ENCODE results near the gene ARL14. TPM values are rescaled to one million over a fixed set of nuclear protein-coding genes. Genes with fewer than 3 reads are reported as not detected.

ARL14 gene
- polyA plus RNA-seq, 1 donor (not counting 4 experiments of a cell fraction or from before 2014, with no cell fraction given): 1.6 TPM

- no peak overlapping the region for H2AFZ ChIP-seq (ENCODE audit: control insufficient read depth, low read length)
- FAIRE-seq: no peak
- no peak overlapping the region for H3K4me3 ChIP-seq (ENCODE audit: control insufficient read depth in 2 of 3, extremely low read depth in 1 of 3, insufficient read depth in 2 of 3, low read depth in 1 of 3, low read length in 3 of 3)
- no peak for TF ChIP-seq EZH2 (IDR thresholded peaks at IDR 0.05; ENCODE audit: low read length)
- no peak for TF ChIP-seq CTCF (optimal IDR thresholded peaks at IDR 0.05 in 1 of 3, IDR thresholded peaks at IDR 0.05 in 1 of 3, conservative IDR thresholded peaks at IDR 0.05 in 1 of 3; ENCODE audit: extremely low read depth in 1 of 3, insufficient read depth in 2 of 3, low read length in 3 of 3)
- no peaks in the 10 kb centered on the region for H3K79me2 ChIP-seq (ENCODE audit: control insufficient read depth, insufficient read depth, low read length)
- H3K9me1 ChIP-seq (ENCODE audit: control insufficient read depth, extremely low read depth, insufficient read depth, low read length): no peaks in the 10 kb centered on the region
- no peaks in the 10 kb centered on the region for H3K36me3 ChIP-seq (ENCODE audit: control insufficient read depth in 2 of 2, extremely low read depth in 1 of 2, insufficient read depth in 2 of 2, low read length in 2 of 2)
- no peak overlapping the region for H3K4me2 ChIP-seq (ENCODE audit: control insufficient read depth, extremely low read depth, insufficient read depth, low read depth, low read length)
- dilution Hi-C loops (cut with MboI; ENCODE audit: extremely low pct_ligation_motif_present, low sequenced_read_pairs): no loop called here
- DNase-seq (ENCODE audit: low read depth, low spot score): no peak
- no peak overlapping the region for H3K27ac ChIP-seq (ENCODE audit: control insufficient read depth, insufficient read depth, low read length)
- H3K4me1 ChIP-seq (ENCODE audit: control insufficient read depth, extremely low read depth, insufficient read depth, low read length): peaks cover 16% of the 10 kb centered on the region
- no peaks in the 10 kb centered on the region for H4K20me1 ChIP-seq (ENCODE audit: control insufficient read depth, extremely low read depth, insufficient read depth, low read length)
- no peaks in the 10 kb centered on the region for H3K27me3 ChIP-seq (ENCODE audit: control insufficient read depth, extremely low read depth, insufficient read depth, low read length)
- no peaks in the 10 kb centered on the region for H3K9me3 ChIP-seq (ENCODE audit: control insufficient read depth, low read depth, low read length)
- no peak overlapping the region for H3K9ac ChIP-seq (ENCODE audit: control insufficient read depth, extremely low read depth, insufficient read depth, low read length)
Observed at GRCh38 chr3:160671231-160671630, 5.7 kb upstream of the ARL14 start.

GRCh38 chr3:160671995-160672394, 5.0 kb upstream of the ARL14 start:
- no peaks in the 10 kb centered on the region for H3K9me1 ChIP-seq (ENCODE audit: control insufficient read depth, extremely low read depth, insufficient read depth, low read length)
- H2AFZ ChIP-seq (ENCODE audit: control insufficient read depth, low read length): no peak overlapping the region
- H3K9ac ChIP-seq (ENCODE audit: control insufficient read depth, extremely low read depth, insufficient read depth, low read length): no peak overlapping the region
- TF ChIP-seq CTCF (optimal IDR thresholded peaks at IDR 0.05 in 1 of 3, IDR thresholded peaks at IDR 0.05 in 1 of 3, conservative IDR thresholded peaks at IDR 0.05 in 1 of 3; ENCODE audit: extremely low read depth in 1 of 3, insufficient read depth in 2 of 3, low read length in 3 of 3) (no peak), EZH2 (IDR thresholded peaks at IDR 0.05; ENCODE audit: low read length) (no peak)
- H3K79me2 ChIP-seq (ENCODE audit: control insufficient read depth, insufficient read depth, low read length): no peaks in the 10 kb centered on the region
- dilution Hi-C loops (cut with MboI; ENCODE audit: extremely low pct_ligation_motif_present, low sequenced_read_pairs): no loop called here
- no peak overlapping the region for H3K27ac ChIP-seq (ENCODE audit: control insufficient read depth, insufficient read depth, low read length)
- peaks cover 22% of the 10 kb centered on the region for H3K4me1 ChIP-seq (ENCODE audit: control insufficient read depth, extremely low read depth, insufficient read depth, low read length)
- no peaks in the 10 kb centered on the region for H4K20me1 ChIP-seq (ENCODE audit: control insufficient read depth, extremely low read depth, insufficient read depth, low read length)
- FAIRE-seq: no peak
- DNase-seq (ENCODE audit: low read depth, low spot score): no peak
- no peaks in the 10 kb centered on the region for H3K36me3 ChIP-seq (ENCODE audit: control insufficient read depth in 2 of 2, extremely low read depth in 1 of 2, insufficient read depth in 2 of 2, low read length in 2 of 2)
- H3K4me3 ChIP-seq (ENCODE audit: control insufficient read depth in 2 of 3, extremely low read depth in 1 of 3, insufficient read depth in 2 of 3, low read depth in 1 of 3, low read length in 3 of 3): no peak overlapping the region
- H3K27me3 ChIP-seq (ENCODE audit: control insufficient read depth, extremely low read depth, insufficient read depth, low read length): no peaks in the 10 kb centered on the region
- no peak overlapping the region for H3K4me2 ChIP-seq (ENCODE audit: control insufficient read depth, extremely low read depth, insufficient read depth, low read depth, low read length)
- no peaks in the 10 kb centered on the region for H3K9me3 ChIP-seq (ENCODE audit: control insufficient read depth, low read depth, low read length)
